Tibial nerve (tissue), 4 donors: ENCODE results near the gene CDH11. TPM values are rescaled to one million over a fixed set of nuclear protein-coding genes. Genes with fewer than 3 reads are reported as not detected.

Experiments used
- DNase-seq, 2 donors: peaks; one replicate each; pipeline ENCODE4 v3.0.0-alpha.2; 2019; ENCODE audit warnings: low spot score in 2 of 2
- H3K27ac ChIP-seq, 4 donors: fragments of 200-600 bp; sonication (generic) in 3 of 4; one replicate each; pipeline ENCODE4 v1.5.1; 2017 to 2019; ENCODE audit warnings: mild to moderate bottlenecking in 1 of 4
- H3K27me3 ChIP-seq, 2 donors: fragments of 200-600 bp; sonication (generic) in 1 of 2; one replicate each; pipeline versions ENCODE4 v1.5.1 to v1.6.0; 2017 to 2019
- H3K36me3 ChIP-seq, 3 donors: fragments of 200-600 bp; sonication (generic); one replicate each; pipeline ENCODE4 v1.5.1; 2018 to 2019
- H3K4me1 ChIP-seq, 4 donors: fragments of 200-600 bp; sonication (generic) in 3 of 4; one replicate each; pipeline ENCODE4 v1.5.1; 2017 to 2019
- H3K4me3 ChIP-seq, 4 donors: fragments of 200-600 bp; sonication (generic) in 3 of 4; one replicate each; pipeline ENCODE4 v1.5.1; 2017 to 2019; ENCODE audit warnings: mild to moderate bottlenecking in 1 of 4, moderate library complexity in 1 of 4
- H3K9me3 ChIP-seq, 4 donors: fragments of 200-600 bp; sonication (generic) in 3 of 4; one replicate each; pipeline ENCODE4 v1.5.1; 2017 to 2019
- CTCF ChIP-seq, 5 experiments: fragments of 200-600 bp in 3 of 5; fragments of 450-650 bp in 2 of 5; sonication (generic) in 3 of 5; IDR thresholded peaks; one replicate each; pipeline ENCODE4 v1.5.1; 2016 to 2019; ENCODE audit warnings: antibody characterized with exemption in 5 of 5, mild to moderate bottlenecking in 3 of 5, moderate library complexity in 2 of 5
- EP300 ChIP-seq, 2 donors: sonication (generic); formaldehyde crosslinking; IDR thresholded peaks; one replicate each; pipeline ENCODE4 v1.6.1; 2017; ENCODE audit warnings: antibody characterized with exemption in 2 of 2, mild to moderate bottlenecking in 1 of 2
- POLR2A ChIP-seq, 2 donors: fragments of 450-650 bp; IDR thresholded peaks; one replicate each; pipeline ENCODE4 v1.6.1; 2017; ENCODE audit warnings: antibody characterized with exemption in 2 of 2, mild to moderate bottlenecking in 2 of 2, moderate library complexity in 2 of 2
- WGBS, 2 donors: methylation state at CpG; one replicate each; pipeline ENCODE4 v1.1.5; 2018; 5-methylcytosine and 5-hydroxymethylcytosine counted together
- total RNA-seq, 4 donors: library from RNA; depleted of rRNA; stranded (reverse); fragments of >200 nt; gene quantifications; one replicate each; pipeline ENCODE4 v1.1.0, GENCODE V29; 2016

The CDH11 gene
- total RNA-seq, 4 donors from 2014 or later = 72.6 to 265 (median 98.1) TPM

- H3K4me3 ChIP-seq = no peak overlapping the region
- no peaks in the 10 kb centered on the region for H3K9me3 ChIP-seq
- DNase-seq = no peak
- peaks cover 0 to 40% (median 0%) of the 10 kb centered on the region in 3 donors for H3K36me3 ChIP-seq
- H3K27me3 ChIP-seq = no peaks in the 10 kb centered on the region
- TF ChIP-seq EP300 (IDR thresholded peaks at IDR 0.05) (no peak), CTCF (IDR thresholded peaks at IDR 0.05) (no peak), POLR2A (IDR thresholded peaks at IDR 0.05) (no peak)
- no peak overlapping the region for H3K27ac ChIP-seq
- H3K4me1 ChIP-seq = peaks cover 0 to 4% (median 0%) of the 10 kb centered on the region in 4 donors
- 43 to 50% methylated on average over 5 of the region's 5 CpGs for WGBS, 2 donors
Observed at GRCh38 chr16:65044873-65045272, 77.0 kb downstream of the CDH11 start.

- Histone ChIP-seq H3K9me3 (no peaks in the 10 kb centered on the region), H3K36me3 (peaks cover 0 to 36% (median 0%) of the 10 kb centered on the region in 3 donors), H3K4me3 (no peak overlapping the region), H3K4me1 (peaks cover 0 to 4% (median 0%) of the 10 kb centered on the region in 4 donors), H3K27ac (no peak overlapping the region), H3K27me3 (no peaks in the 10 kb centered on the region)
- TF ChIP-seq POLR2A (IDR thresholded peaks at IDR 0.05) (no peak), EP300 (IDR thresholded peaks at IDR 0.05) (no peak), CTCF (IDR thresholded peaks at IDR 0.05) (no peak)
- DNase-seq = no peak
- 95 to 96% methylated on average over 2 of the region's 2 CpGs for WGBS, 2 donors
Observed at GRCh38 chr16:65044026-65044425, 77.8 kb downstream of the CDH11 start.

DNA sequence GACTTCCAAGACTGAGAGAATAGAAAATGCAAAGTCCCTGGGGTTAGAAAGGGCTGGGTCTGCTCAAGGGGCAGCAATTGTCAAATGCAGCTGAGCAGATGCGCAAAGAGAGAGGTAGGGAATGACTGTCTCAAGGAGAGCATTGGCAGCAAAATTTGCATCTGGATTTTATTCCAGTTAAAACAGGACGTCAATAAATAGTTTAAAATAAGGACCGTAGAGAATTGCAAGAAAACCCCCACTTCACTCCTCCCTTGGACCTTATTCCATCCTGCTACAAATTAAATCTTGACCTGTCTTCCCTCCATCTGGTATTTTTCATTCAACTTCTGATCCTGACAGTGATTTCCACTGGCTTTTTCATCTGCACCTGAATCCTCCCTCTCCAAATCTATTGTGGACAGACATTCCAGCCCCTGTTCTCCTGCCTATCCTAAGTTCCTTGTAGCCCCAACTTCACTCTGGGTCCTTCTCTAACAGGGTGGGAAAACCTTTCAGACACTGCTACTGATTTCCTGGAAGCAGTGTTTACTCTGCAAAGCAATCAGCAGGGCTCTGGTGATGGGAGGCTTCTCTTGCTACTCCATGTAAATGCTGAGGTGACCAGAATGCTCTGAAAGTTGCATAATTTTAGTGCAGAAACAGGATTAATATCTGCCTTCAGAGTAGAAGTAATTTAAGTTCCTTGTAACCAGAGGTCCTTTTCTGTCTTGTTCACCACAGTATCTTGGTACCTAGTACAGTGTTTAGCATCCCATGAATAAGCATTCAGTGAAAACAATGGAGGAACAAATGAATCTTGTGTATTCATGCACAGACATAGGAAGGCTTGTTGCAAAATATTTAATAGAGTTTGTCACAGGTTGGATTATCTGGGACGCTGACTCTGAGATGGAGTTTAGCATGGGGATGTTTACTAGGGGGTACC is 79.2 kb downstream of the CDH11 start:
- Histone ChIP-seq H3K27ac (no peak overlapping the region), H3K4me1 (peaks cover 0 to 4% (median 0%) of the 10 kb centered on the region in 4 donors), H3K36me3 (peaks cover 0 to 38% (median 0%) of the 10 kb centered on the region in 3 donors), H3K27me3 (no peaks in the 10 kb centered on the region), H3K4me3 (no peak overlapping the region), H3K9me3 (no peaks in the 10 kb centered on the region)
- 90% methylated on average over 4 of the region's 4 CpGs for WGBS, 2 donors
- no peak for DNase-seq
- TF ChIP-seq POLR2A (IDR thresholded peaks at IDR 0.05) = no peak

- peaks cover 0 to 4% (median 0%) of the 10 kb centered on the region in 4 donors for H3K4me1 ChIP-seq
- H3K9me3 ChIP-seq = no peaks in the 10 kb centered on the region
- 91 to 96% methylated on average over 5 of the region's 5 CpGs for WGBS, 2 donors
- H3K27ac ChIP-seq = no peak overlapping the region
- H3K4me3 ChIP-seq = no peak overlapping the region
- H3K27me3 ChIP-seq = no peaks in the 10 kb centered on the region
- DNase-seq = no peak
- TF ChIP-seq POLR2A (IDR thresholded peaks at IDR 0.05) (no peak), CTCF (IDR thresholded peaks at IDR 0.05) (no peak), EP300 (IDR thresholded peaks at IDR 0.05) (no peak)
- H3K36me3 ChIP-seq = peaks cover 0 to 38% (median 0%) of the 10 kb centered on the region in 3 donors
Observed at GRCh38 chr16:65041667-65042066, 80.2 kb downstream of the CDH11 start.

GRCh38 chr16:65038100-65038499 is 83.8 kb downstream of the CDH11 start:
- no peak overlapping the region for H3K27ac ChIP-seq
- WGBS, 2 donors = 53 to 54% methylated on average over 9 of the region's 9 CpGs
- H3K4me1 ChIP-seq = no peaks in the 10 kb centered on the region
- H3K27me3 ChIP-seq = no peaks in the 10 kb centered on the region
- DNase-seq = no peak
- TF ChIP-seq EP300 (IDR thresholded peaks at IDR 0.05) = no peak
- TF ChIP-seq POLR2A (IDR thresholded peaks at IDR 0.05) = no peak
- no peak for TF ChIP-seq CTCF (IDR thresholded peaks at IDR 0.05)
- no peak overlapping the region for H3K4me3 ChIP-seq
- H3K9me3 ChIP-seq = no peaks in the 10 kb centered on the region
- H3K36me3 ChIP-seq = peaks cover 0 to 24% (median 0%) of the 10 kb centered on the region in 3 donors
